Small intestine (tissue), 7 donors: ENCODE measurements around the gene RCOR1. TPM values are rescaled to one million over a fixed set of nuclear protein-coding genes. Genes with fewer than 3 reads are reported as not detected.

Source experiments
- DNase-seq, 2 donors: peaks; one replicate each; pipeline versions ENCODE4 v3.0.0 to v3.0.0-alpha.2; 2013
- FAIRE-seq: peaks from 2 replicates; lab custom pipeline; 2012; peaks lifted over from hg19 to GRCh38; lab: Jason Lieb, UNC
- H3K27ac ChIP-seq, 3 donors: one replicate each; pipeline ENCODE4 v1.5.1; 2013; ENCODE audit warnings: low read length in 2 of 3, mild to moderate bottlenecking in 2 of 3, control low read depth in 1 of 3, inconsistent platforms in 1 of 3, low read depth in 1 of 3, moderate library complexity in 1 of 3
- H3K27me3 ChIP-seq, 3 donors: one replicate each; pipeline ENCODE4 v1.6.1; 2013; ENCODE audit warnings: low read length in 3 of 3, inconsistent platforms in 1 of 3; ENCODE audit not compliant: control insufficient read depth in 3 of 3, insufficient read depth in 3 of 3
- H3K36me3 ChIP-seq, 3 donors: one replicate each; pipeline ENCODE4 v1.6.1; 2013; ENCODE audit warnings: low read length in 3 of 3, inconsistent platforms in 1 of 3, low read depth in 1 of 3, mild to moderate bottlenecking in 1 of 3, moderate library complexity in 1 of 3; ENCODE audit not compliant: control insufficient read depth in 3 of 3, insufficient read depth in 2 of 3
- H3K4me1 ChIP-seq, 3 donors: one replicate each; pipeline ENCODE4 v1.6.1; 2013; ENCODE audit warnings: low read length in 2 of 3, inconsistent platforms in 1 of 3, low read depth in 1 of 3, mild to moderate bottlenecking in 1 of 3, moderate library complexity in 1 of 3; ENCODE audit not compliant: control insufficient read depth in 3 of 3, insufficient read depth in 2 of 3
- H3K4me3 ChIP-seq, 3 donors: one replicate each; pipeline ENCODE4 v1.5.1; 2013; ENCODE audit warnings: low read length in 3 of 3, control low read depth in 1 of 3, inconsistent platforms in 1 of 3, low read depth in 1 of 3, mild to moderate bottlenecking in 1 of 3, moderate library complexity in 1 of 3
- H3K9me3 ChIP-seq, 2 donors: one replicate each; pipeline ENCODE4 v1.6.1; 2013; ENCODE audit warnings: low read depth in 1 of 2, low read length in 1 of 2; ENCODE audit not compliant: control insufficient read depth in 2 of 2, insufficient read depth in 1 of 2
- WGBS, 3 donors: extraction: QIAGEN DNeasy Blood & Tissue Kit; methylation state at CpG; one replicate each; pipeline ENCODE4 v1.1.7; 2013; 5-methylcytosine and 5-hydroxymethylcytosine counted together
- polyA plus RNA-seq, 4 donors: library from polyadenylated mRNA; stranded (reverse) in 3 of 4; unstranded in 1 of 4; fragments of 200-250 nt in 3 of 4; fragments of 120-200 nt in 1 of 4; gene quantifications; one replicate each; pipeline versions ENCODE4 v1.2.1 to v1.2.3, GENCODE V29; 2013
- donor health status: healthy with polysubstance abuse.
- donor health status: control.
- donor health status: control.
- donor health status: Bipolar disorder and iron deficiency.
- donor health status: healthy.

The RCOR1 gene
- polyA plus RNA-seq, 4 donors = 9.2 to 22.6 (median 12.3) TPM

GRCh38 chr14:102746634-102747438 lies 154.4 kb downstream of the RCOR1 start:
- DNase-seq = no peak
- Histone ChIP-seq H3K9me3 (peaks cover 0 to 20% of the 10 kb centered on the region in 2 donors), H3K27me3 (no peaks in the 10 kb centered on the region), H3K36me3 (peaks cover 0 to 35% (median 6%) of the 10 kb centered on the region in 3 donors), H3K4me3 (no peak overlapping the region), H3K27ac (no peak overlapping the region), H3K4me1 (no peaks in the 10 kb centered on the region)
- no peak for FAIRE-seq
- 92 to 96% (median 92%) methylated on average over 28 of the region's 28 CpGs for WGBS, 3 donors

GRCh38 chr14:102748806-102749205 lies 156.4 kb downstream of the RCOR1 start:
- FAIRE-seq (no peak), DNase-seq (no peak)
- peaks cover 0 to 3% of the 10 kb centered on the region in 2 donors for H3K9me3 ChIP-seq
- no peaks in the 10 kb centered on the region for H3K27me3 ChIP-seq
- H3K36me3 ChIP-seq = peaks cover 0 to 35% (median 6%) of the 10 kb centered on the region in 3 donors
- H3K4me1 ChIP-seq = no peaks in the 10 kb centered on the region
- no peak overlapping the region for H3K4me3 ChIP-seq
- 91 to 95% (median 91%) methylated on average over 8 of the region's 8 CpGs for WGBS, 3 donors
- H3K27ac ChIP-seq = no peak overlapping the region

DNA sequence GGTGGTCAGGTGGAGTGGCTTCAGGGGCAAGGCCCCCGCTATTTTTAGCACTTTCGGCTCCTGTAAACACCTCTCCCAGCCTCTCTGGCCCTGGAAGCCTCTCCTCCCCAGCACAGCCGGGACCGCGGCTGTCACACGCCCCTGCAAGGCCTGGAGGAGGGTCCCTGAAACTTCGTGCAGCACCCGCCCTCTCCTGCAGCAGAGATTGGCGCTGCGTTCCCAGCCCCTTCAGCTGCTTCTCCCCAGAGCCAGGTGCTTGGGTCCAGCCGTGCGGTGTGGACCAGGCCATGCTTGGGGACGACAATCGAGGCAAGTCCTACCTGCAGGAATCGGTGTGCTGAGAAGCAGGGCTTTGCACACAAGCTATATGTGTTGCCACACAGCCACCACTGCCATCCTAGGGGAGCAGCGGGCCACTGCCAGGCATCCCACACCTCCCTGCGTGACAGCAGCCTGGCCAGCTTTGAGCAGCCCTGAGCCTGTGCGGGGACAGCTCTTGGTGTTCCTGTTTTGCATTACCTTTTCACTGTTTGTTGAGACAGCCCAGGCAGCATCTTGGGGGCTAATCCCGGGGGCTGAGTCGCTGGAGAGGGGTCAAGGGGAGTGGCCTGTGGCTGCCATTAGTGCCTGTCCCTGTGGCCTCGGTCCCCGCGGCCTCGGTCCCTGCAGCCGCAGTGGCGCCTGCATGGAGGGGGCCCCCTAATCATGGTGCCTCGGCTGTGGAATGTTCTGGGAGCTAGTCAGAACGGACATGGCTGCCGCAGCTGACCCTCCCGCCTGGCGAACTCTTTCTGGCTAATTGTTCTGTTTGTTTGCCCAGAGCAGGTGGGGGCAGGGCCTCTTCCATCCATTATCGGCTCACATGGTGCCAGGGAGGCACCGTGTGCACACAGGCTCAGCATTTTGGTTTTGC lies 157.2 kb downstream of the RCOR1 start:
- no peaks in the 10 kb centered on the region for H3K9me3 ChIP-seq
- FAIRE-seq = no peak
- DNase-seq = no peak
- H3K27ac ChIP-seq = no peak overlapping the region
- WGBS, 3 donors = 86 to 94% (median 92%) methylated on average over 30 to 33 of the region's 33 CpGs
- no peaks in the 10 kb centered on the region for H3K4me1 ChIP-seq
- H3K27me3 ChIP-seq = no peaks in the 10 kb centered on the region
- peaks cover 0 to 34% (median 6%) of the 10 kb centered on the region in 3 donors for H3K36me3 ChIP-seq
- H3K4me3 ChIP-seq = no peak overlapping the region

- no peak overlapping the region for H3K4me3 ChIP-seq
- no peaks in the 10 kb centered on the region for H3K4me1 ChIP-seq
- WGBS, 3 donors = 95 to 100% (median 97%) methylated on average over 14 of the region's 14 CpGs
- no peak for DNase-seq
- no peak overlapping the region for H3K27ac ChIP-seq
- H3K27me3 ChIP-seq = no peaks in the 10 kb centered on the region
- H3K9me3 ChIP-seq = no peaks in the 10 kb centered on the region
- peaks cover 0 to 38% (median 6%) of the 10 kb centered on the region in 3 donors for H3K36me3 ChIP-seq
- no peak for FAIRE-seq
These were observed 157.9 kb downstream of the RCOR1 start for GRCh38 chr14:102750376-102750775.

DNA sequence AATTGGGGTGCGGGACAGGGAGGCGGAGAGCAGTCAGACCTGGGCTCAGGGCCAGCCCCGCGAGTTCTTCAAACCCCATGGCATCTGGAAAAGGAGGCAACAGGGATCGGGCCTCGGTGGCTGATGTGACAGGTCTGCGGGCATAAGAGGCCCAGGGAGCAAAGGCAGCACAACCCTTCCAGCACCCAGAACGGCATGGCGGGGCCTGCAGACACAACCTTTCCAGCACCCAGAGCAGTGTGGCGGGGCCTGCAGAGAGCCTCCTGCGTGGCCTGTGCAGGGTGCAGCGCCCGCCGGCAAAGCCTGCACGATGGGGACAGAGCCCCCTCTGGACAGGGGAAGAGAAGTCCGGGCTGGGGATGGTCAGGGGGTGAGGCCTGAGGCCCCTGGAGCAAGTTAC lies 158.6 kb downstream of the RCOR1 start:
- DNase-seq (no peak), FAIRE-seq (no peak)
- Histone ChIP-seq H3K36me3 (peaks cover 0 to 38% (median 2%) of the 10 kb centered on the region in 3 donors), H3K4me3 (no peak overlapping the region), H3K27me3 (no peaks in the 10 kb centered on the region), H3K9me3 (no peaks in the 10 kb centered on the region), H3K27ac (no peak overlapping the region), H3K4me1 (no peaks in the 10 kb centered on the region)
- 92 to 94% (median 93%) methylated on average over 12 to 16 of the region's 16 CpGs for WGBS, 3 donors

- no peak for FAIRE-seq
- WGBS, 3 donors = 77 to 83% (median 81%) methylated on average over 12 to 14 of the region's 14 CpGs
These were observed 159.9 kb downstream of the RCOR1 start for GRCh38 chr14:102752239-102752847.

GRCh38 chr14:102754370-102755262 lies 162.2 kb downstream of the RCOR1 start:
- H3K27me3 ChIP-seq = no peaks in the 10 kb centered on the region
- peaks cover 0 to 15% (median 0%) of the 10 kb centered on the region in 3 donors for H3K36me3 ChIP-seq
- no peaks in the 10 kb centered on the region for H3K9me3 ChIP-seq
- DNase-seq (no peak), FAIRE-seq (no peak)
- H3K4me3 ChIP-seq = no peak overlapping the region
- H3K4me1 ChIP-seq = no peaks in the 10 kb centered on the region
- no peak overlapping the region for H3K27ac ChIP-seq
- WGBS, 3 donors = 77 to 88% (median 82%) methylated on average over 17 of the region's 17 CpGs

More at GRCh38 chr14:102752239-102752847, 159.9 kb downstream of the RCOR1 start:
- DNase-seq = no peak
- Histone ChIP-seq H3K27ac (no peak overlapping the region), H3K36me3 (peaks cover 0 to 27% (median 0%) of the 10 kb centered on the region in 3 donors), H3K9me3 (no peaks in the 10 kb centered on the region), H3K4me1 (no peaks in the 10 kb centered on the region), H3K4me3 (no peak overlapping the region), H3K27me3 (no peaks in the 10 kb centered on the region)
